ENCODE data around the gene SREK1.

Gene SREK1

GRCh38 chr5:66198837-66199236 is 54.7 kb downstream of the SREK1 start:
- TF ChIP-seq CTCF (IDR thresholded peaks at IDR 0.05; ENCODE audit: borderline replicate concordance, insufficient read depth, low read depth, low read length): no peak
- H3K4me3 ChIP-seq (ENCODE audit: low read depth, low read length): no peak overlapping the region

- TF ChIP-seq CTCF (IDR thresholded peaks at IDR 0.05; ENCODE audit: borderline replicate concordance, insufficient read depth, low read depth, low read length): no peak
- H3K4me3 ChIP-seq (ENCODE audit: low read depth, low read length): no peak overlapping the region
Observed at GRCh38 chr5:66203531-66203930, 59.4 kb downstream of the SREK1 start.

GRCh38 chr5:66206465-66206864 is 62.4 kb downstream of the SREK1 start:
- TF ChIP-seq CTCF (IDR thresholded peaks at IDR 0.05; ENCODE audit: borderline replicate concordance, insufficient read depth, low read depth, low read length): no peak
- no peak overlapping the region for H3K4me3 ChIP-seq (ENCODE audit: low read depth, low read length)

GRCh38 chr5:66207800-66208561 is 63.9 kb downstream of the SREK1 start:
- TF ChIP-seq CTCF (IDR thresholded peaks at IDR 0.05; ENCODE audit: borderline replicate concordance, insufficient read depth, low read depth, low read length): no peak
- no peak overlapping the region for H3K4me3 ChIP-seq (ENCODE audit: low read depth, low read length)

GRCh38 chr5:66209350-66209749 is 65.2 kb downstream of the SREK1 start:
- no peak overlapping the region for H3K4me3 ChIP-seq (ENCODE audit: low read depth, low read length)
- no peak for TF ChIP-seq CTCF (IDR thresholded peaks at IDR 0.05; ENCODE audit: borderline replicate concordance, insufficient read depth, low read depth, low read length)

- TF ChIP-seq CTCF (IDR thresholded peaks at IDR 0.05; ENCODE audit: borderline replicate concordance, insufficient read depth, low read depth, low read length): no peak
Observed at GRCh38 chr5:66209794-66210193, 65.7 kb downstream of the SREK1 start.

GRCh38 chr5:66213533-66213932 is 69.4 kb downstream of the SREK1 start:
- no peak overlapping the region for H3K4me3 ChIP-seq (ENCODE audit: low read depth, low read length)
- no peak for TF ChIP-seq CTCF (IDR thresholded peaks at IDR 0.05; ENCODE audit: borderline replicate concordance, insufficient read depth, low read depth, low read length)

More at GRCh38 chr5:66209794-66210193, 65.7 kb downstream of the SREK1 start:
- no peak overlapping the region for H3K4me3 ChIP-seq (ENCODE audit: low read depth, low read length)

All from GM12875 (cell line).